ENCODE results near the gene PASK. TPM values are rescaled to one million over a fixed set of nuclear protein-coding genes. Genes with fewer than 3 reads are reported as not detected.
A peak's percentile ranks its signal among the peaks of the same experiment; 100 is the strongest.

The PASK gene
- total RNA-seq, 1 experiment from 2014 or later, result 69.3 TPM

GRCh38 chr2:241063587-241063986 lies 85.7 kb downstream of the PASK start:
- Mint-ChIP-seq H3K27ac (ENCODE audit: unreplicated experiment) (no peak overlapping the region), H3K4me1 (ENCODE audit: low read depth, unreplicated experiment) (no peaks in the 10 kb centered on the region), H3K36me3 (ENCODE audit: insufficient read depth, unreplicated experiment) (peaks cover 11% of the 10 kb centered on the region), H3K4me3 (ENCODE audit: low read depth, unreplicated experiment) (peak overlapping the region; percentile 68), H3K9me3 (ENCODE audit: low read depth, unreplicated experiment) (no peaks in the 10 kb centered on the region), H3K27me3 (ENCODE audit: unreplicated experiment) (peaks cover 13% of the 10 kb centered on the region)
- peak; percentile 23 for DNase-seq
- CTCF ChIA-PET, result interaction anchor here (1.0 kb wide), 1 partner anchor 149 kb away, joined by 4 read pairs; no protein-coding TSS in a partner anchor
- BruUV-seq (replicated peaks), result no TSS peak
- intact Hi-C loops (cut with micrococcal nuclease; ENCODE audit: unreplicated experiment), result loop anchor here (1.0 kb wide), 1 partner anchor 212 kb away; no protein-coding TSS in a partner anchor
- no peak for TF ChIP-seq CTCF (IDR thresholded peaks at IDR 0.05; ENCODE audit: unreplicated experiment)

- Mint-ChIP-seq H3K4me3 (ENCODE audit: low read depth, unreplicated experiment) (peak overlapping the region; percentile 68), H3K9me3 (ENCODE audit: low read depth, unreplicated experiment) (no peaks in the 10 kb centered on the region), H3K4me1 (ENCODE audit: low read depth, unreplicated experiment) (no peaks in the 10 kb centered on the region), H3K27ac (ENCODE audit: unreplicated experiment) (no peak overlapping the region), H3K36me3 (ENCODE audit: insufficient read depth, unreplicated experiment) (peaks cover 11% of the 10 kb centered on the region), H3K27me3 (ENCODE audit: unreplicated experiment) (peaks cover 13% of the 10 kb centered on the region)
- intact Hi-C loops (cut with micrococcal nuclease; ENCODE audit: unreplicated experiment), result loop anchor here (1.0 kb wide), 1 partner anchor 212 kb away; no protein-coding TSS in a partner anchor
- BruUV-seq (replicated peaks), result no TSS peak
- DNase-seq, result no peak
- CTCF ChIA-PET, result no interaction called here
- no peak for TF ChIP-seq CTCF (IDR thresholded peaks at IDR 0.05; ENCODE audit: unreplicated experiment)
Measured at GRCh38 chr2:241063093-241063551, 86.2 kb downstream of the PASK start.

GRCh38 chr2:241062389-241063092 lies 86.7 kb downstream of the PASK start:
- no TSS peak for BruUV-seq (replicated peaks)
- DNase-seq, result no peak
- peaks cover 11% of the 10 kb centered on the region for H3K36me3 Mint-ChIP-seq (ENCODE audit: insufficient read depth, unreplicated experiment)
- no peaks in the 10 kb centered on the region for H3K4me1 Mint-ChIP-seq (ENCODE audit: low read depth, unreplicated experiment)
- no peak for TF ChIP-seq CTCF (IDR thresholded peaks at IDR 0.05; ENCODE audit: unreplicated experiment)
- no peak overlapping the region for H3K4me3 Mint-ChIP-seq (ENCODE audit: low read depth, unreplicated experiment)
- CTCF ChIA-PET, result interaction anchor here (0.7 kb wide), 1 partner anchor 97 kb away, joined by 4 read pairs; no protein-coding TSS in a partner anchor
- peaks cover 13% of the 10 kb centered on the region for H3K27me3 Mint-ChIP-seq (ENCODE audit: unreplicated experiment)
- no peaks in the 10 kb centered on the region for H3K9me3 Mint-ChIP-seq (ENCODE audit: low read depth, unreplicated experiment)
- intact Hi-C loops (cut with micrococcal nuclease; ENCODE audit: unreplicated experiment), result loop anchor here (1.0 kb wide), 1 partner anchor 211 kb away; no protein-coding TSS in a partner anchor
- no peak overlapping the region for H3K27ac Mint-ChIP-seq (ENCODE audit: unreplicated experiment)

- DNase-seq, result no peak
- intact Hi-C loops (cut with micrococcal nuclease; ENCODE audit: unreplicated experiment), result no loop called here
- H3K9me3 Mint-ChIP-seq (ENCODE audit: low read depth, unreplicated experiment), result no peaks in the 10 kb centered on the region
- no peaks in the 10 kb centered on the region for H3K4me1 Mint-ChIP-seq (ENCODE audit: low read depth, unreplicated experiment)
- no peak for TF ChIP-seq CTCF (IDR thresholded peaks at IDR 0.05; ENCODE audit: unreplicated experiment)
- H3K4me3 Mint-ChIP-seq (ENCODE audit: low read depth, unreplicated experiment), result no peak overlapping the region
- peaks cover 8% of the 10 kb centered on the region for H3K27me3 Mint-ChIP-seq (ENCODE audit: unreplicated experiment)
- H3K27ac Mint-ChIP-seq (ENCODE audit: unreplicated experiment), result no peak overlapping the region
- no TSS peak for BruUV-seq (replicated peaks)
- CTCF ChIA-PET, result no interaction called here
- peaks cover 11% of the 10 kb centered on the region for H3K36me3 Mint-ChIP-seq (ENCODE audit: insufficient read depth, unreplicated experiment)
Measured at GRCh38 chr2:241061275-241061674, 88.0 kb downstream of the PASK start.

Other genes with a start within 250 kb of the PASK start
- gene CROCC2, start 243.1 kb downstream of the PASK start, total RNA-seq (2022), result not detected in 2 replicates
- 0.76 and 0.86 TPM in 2 replicates for gene SNED1, start 150.9 kb downstream of the PASK start, total RNA-seq (2022)
- gene MTERF4, start 47.2 kb downstream of the PASK start, total RNA-seq (2022), result 30.8 and 33.6 TPM in 2 replicates
- gene PPP1R7, start 995 bp upstream of the PASK start, total RNA-seq (2022), result 65.4 and 65.5 TPM in 2 replicates
- 7.7 and 8.0 TPM in 2 replicates for gene ANO7, start 39.2 kb upstream of the PASK start, total RNA-seq (2022)
- 429 and 493 TPM in 2 replicates for gene HDLBP, start 166.2 kb upstream of the PASK start, total RNA-seq (2022)
- gene SEPTIN2, start 166.5 kb upstream of the PASK start, total RNA-seq (2022), result 413 and 445 TPM in 2 replicates
- 59.0 and 67.7 TPM in 2 replicates for gene FARP2, start 206.8 kb upstream of the PASK start, total RNA-seq (2022)

Data from Calu3 (cell line).